ENCODE measurements around the gene XRCC5. TPM values are rescaled to one million over a fixed set of nuclear protein-coding genes. Genes with fewer than 3 reads are reported as not detected.

The XRCC5 gene
- total and polyA plus RNA-seq, 2 of the 8 experiments (the other 6 are each of a cell fraction or from before 2014, with no cell fraction given), result 308 to 644 TPM

- no peak overlapping the region for H2BK12ac ChIP-seq (ENCODE audit: low read depth, low read length)
- WGBS, 2 experiments (ENCODE audit: extremely low coverage in 1 of 2, insufficient coverage in 1 of 2, insufficient read length in 1 of 2, insufficient replicate concordance in 2 of 2, low coverage in 1 of 2, low lambda C conversion rate in 2 of 2, missing lambda C conversion rate in 1 of 2), result 93% methylated on average over 4 of the region's 4 CpGs; no CpG with 5 or more reads in 1 of the 2 experiments
- H4K91ac ChIP-seq (replicated peaks; ENCODE audit: insufficient read length, low read length), result no peak overlapping the region
- H3K23ac ChIP-seq (ENCODE audit: insufficient read length), result no peak overlapping the region
- H3K79me2 ChIP-seq (ENCODE audit: control insufficient read depth in 1 of 2, insufficient read depth in 2 of 2, low read length in 2 of 2), result peaks cover 0 to 20% of the 10 kb centered on the region in 2 experiments; a peak in 1 of 4 replicates
- DNase-seq (ENCODE audit: low read depth in 1 of 2, low spot score in 2 of 2) (no peak), FAIRE-seq (no peak)
- no peaks in the 10 kb centered on the region for H3K79me1 ChIP-seq (ENCODE audit: low read depth, low read length)
- no peak overlapping the region for H3K18ac ChIP-seq (ENCODE audit: extremely low read depth, low read length)
- H2BK15ac ChIP-seq (ENCODE audit: low read length), result no peak overlapping the region
- no peak overlapping the region for H3K4ac ChIP-seq (replicated peaks; ENCODE audit: insufficient read length, low read depth, low read length)
- H3K27ac ChIP-seq (ENCODE audit: low read depth, low read length), result no peak overlapping the region
- H2BK120ac ChIP-seq (replicated peaks; ENCODE audit: low read depth, low read length), result no peak overlapping the region
- no peaks in the 10 kb centered on the region for H3K27me3 ChIP-seq (replicated peaks in 1 of 4; ENCODE audit: control insufficient read depth in 3 of 4, extremely low read depth in 1 of 4, insufficient read depth in 3 of 4, low read length in 3 of 4)
- POLR2A ChIA-PET (ENCODE audit: partially characterized antibody), result interaction anchor here (0.9 to 2.4 kb wide), 9 partner anchors 9 to 49 kb away, joined by 3 to 13 read pairs (median 4); no protein-coding TSS in a partner anchor
- H3K9me3 ChIP-seq (ENCODE audit: insufficient read depth in 2 of 2, low read depth in 1 of 2, low read length in 1 of 2), result no peaks in the 10 kb centered on the region
- no peak overlapping the region for H3K4me2 ChIP-seq (ENCODE audit: insufficient read depth in 1 of 2, low read depth in 2 of 2, low read length in 2 of 2)
- H2BK20ac ChIP-seq (ENCODE audit: low read length), result no peak overlapping the region
- no peak overlapping the region for H3K9ac ChIP-seq (replicated peaks in 1 of 4; ENCODE audit: extremely low read depth in 1 of 4, low read depth in 3 of 4, low read length in 3 of 4)
- no peaks in the 10 kb centered on the region for H3K4me1 ChIP-seq (replicated peaks in 1 of 4; ENCODE audit: control insufficient read depth in 3 of 4, insufficient read depth in 4 of 4, low read length in 3 of 4)
- no peak overlapping the region for H2AFZ ChIP-seq (ENCODE audit: low read length)
- no peak overlapping the region for H3K14ac ChIP-seq (ENCODE audit: insufficient read length)
- no peak overlapping the region for H3K4me3 ChIP-seq (ENCODE audit: extremely low read depth in 1 of 4, insufficient read depth in 2 of 4, low read depth in 3 of 4, low read length in 4 of 4)
- no peak overlapping the region for H2BK5ac ChIP-seq (ENCODE audit: low read depth, low read length)
- CTCF ChIA-PET (ENCODE audit: partially characterized antibody), result interaction anchor here (0.7 to 1.7 kb wide), 5 partner anchors 13 to 43 kb away, joined by 3 to 7 read pairs (median 5); no protein-coding TSS in a partner anchor
- H4K5ac ChIP-seq (ENCODE audit: insufficient read length, low read depth, low read length), result no peak overlapping the region
- H4K20me1 ChIP-seq (replicated peaks in 1 of 2; ENCODE audit: control insufficient read depth in 1 of 2, insufficient read depth in 2 of 2, low read length in 2 of 2), result peaks cover 1 to 13% of the 10 kb centered on the region in 2 experiments
- no peaks in the 10 kb centered on the region for H3K23me2 ChIP-seq (ENCODE audit: low read depth, low read length)
- peaks cover 39 to 92% (median 76%) of the 10 kb centered on the region in 4 experiments for H3K36me3 ChIP-seq (ENCODE audit: control insufficient read depth in 2 of 4, insufficient read depth in 4 of 4, low read length in 3 of 4)
- H3K56ac ChIP-seq (replicated peaks; ENCODE audit: insufficient read length, low read depth, low read length), result no peak overlapping the region
- no peak overlapping the region for H2AK5ac ChIP-seq (ENCODE audit: low read depth, low read length)
- no peak overlapping the region for H4K8ac ChIP-seq (ENCODE audit: extremely low read depth, insufficient read depth, low read length)
- no peak for TF ChIP-seq RBBP5 (IDR thresholded peaks at IDR 0.05; ENCODE audit: borderline replicate concordance, low read depth, low read length)
- TF ChIP-seq, protein P1, sequence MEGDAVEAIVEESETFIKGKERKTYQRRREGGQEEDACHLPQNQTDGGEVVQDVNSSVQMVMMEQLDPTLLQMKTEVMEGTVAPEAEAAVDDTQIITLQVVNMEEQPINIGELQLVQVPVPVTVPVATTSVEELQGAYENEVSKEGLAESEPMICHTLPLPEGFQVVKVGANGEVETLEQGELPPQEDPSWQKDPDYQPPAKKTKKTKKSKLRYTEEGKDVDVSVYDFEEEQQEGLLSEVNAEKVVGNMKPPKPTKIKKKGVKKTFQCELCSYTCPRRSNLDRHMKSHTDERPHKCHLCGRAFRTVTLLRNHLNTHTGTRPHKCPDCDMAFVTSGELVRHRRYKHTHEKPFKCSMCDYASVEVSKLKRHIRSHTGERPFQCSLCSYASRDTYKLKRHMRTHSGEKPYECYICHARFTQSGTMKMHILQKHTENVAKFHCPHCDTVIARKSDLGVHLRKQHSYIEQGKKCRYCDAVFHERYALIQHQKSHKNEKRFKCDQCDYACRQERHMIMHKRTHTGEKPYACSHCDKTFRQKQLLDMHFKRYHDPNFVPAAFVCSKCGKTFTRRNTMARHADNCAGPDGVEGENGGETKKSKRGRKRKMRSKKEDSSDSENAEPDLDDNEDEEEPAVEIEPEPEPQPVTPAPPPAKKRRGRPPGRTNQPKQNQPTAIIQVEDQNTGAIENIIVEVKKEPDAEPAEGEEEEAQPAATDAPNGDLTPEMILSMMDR (IDR thresholded peaks at IDR 0.05; ENCODE audit: control extremely low read depth in 1 of 3, insufficient read depth in 1 of 3, low read depth in 1 of 3, low read length in 3 of 3), result no peak
- no peak for TF ChIP-seq JUN (IDR thresholded peaks at IDR 0.05; ENCODE audit: low read depth, low read length)
- no peak for TF ChIP-seq EGR1 (IDR thresholded peaks at IDR 0.05; ENCODE audit: borderline replicate concordance, low read depth, low read length)
- no peak for TF ChIP-seq CHD2 (IDR thresholded peaks at IDR 0.05; ENCODE audit: low read length)
- no peak for TF ChIP-seq EP300 (IDR thresholded peaks at IDR 0.05; ENCODE audit: borderline replicate concordance in 1 of 2, low read depth in 2 of 2, low read length in 2 of 2)
- no peak for TF ChIP-seq CBX5 (IDR thresholded peaks at IDR 0.05; ENCODE audit: low read depth, low read length)
- TF ChIP-seq BRCA1 (IDR thresholded peaks at IDR 0.05; ENCODE audit: low read depth, low read length), result no peak
- TF ChIP-seq RXRA (IDR thresholded peaks at IDR 0.05; ENCODE audit: insufficient read depth, low read depth, low read length), result no peak
- no peak for TF ChIP-seq KDM4A (IDR thresholded peaks at IDR 0.05; ENCODE audit: low read depth, low read length, severe bottlenecking)
- no peak for TF ChIP-seq GABPA (IDR thresholded peaks at IDR 0.05; ENCODE audit: borderline replicate concordance, insufficient read depth, low read length)
Measured at GRCh38 chr2:216163518-216163917, 54.4 kb downstream of the XRCC5 start.

All from H1 (cell line).